H9 (cell line): ENCODE results near the gene LORICRIN. TPM values are rescaled to one million over a fixed set of nuclear protein-coding genes. Genes with fewer than 3 reads are reported as not detected.
A peak's percentile ranks its signal among the peaks of the same experiment; 100 is the strongest.

Experiments used
- DNase-seq: peaks from one replicate; pipeline ENCODE4 v3.0.0-alpha.2; 2017
- H2AFZ ChIP-seq: one replicate; pipeline ENCODE4 v1.6.1; 2013; ENCODE audit warnings: mild to moderate bottlenecking, low read length, control low read depth, moderate library complexity
- H2AK5ac ChIP-seq: 2 replicates; pipeline ENCODE4 v1.6.1; 2013; ENCODE audit warnings: low read length, control low read depth, mixed read lengths; ENCODE audit not compliant: insufficient read length
- H2BK120ac ChIP-seq: one replicate; pipeline ENCODE4 v1.6.1; 2013; ENCODE audit warnings: low read depth, mild to moderate bottlenecking, low read length, control low read depth, inconsistent platforms; ENCODE audit not compliant: poor library complexity, severe bottlenecking
- H2BK12ac ChIP-seq: 2 replicates; pipeline ENCODE4 v1.6.1; 2013; ENCODE audit warnings: low read length, control low read depth, mixed read lengths, low read depth; ENCODE audit not compliant: insufficient read length
- H2BK15ac ChIP-seq: 2 replicates; pipeline ENCODE4 v1.6.1; 2013; ENCODE audit warnings: low read depth, low read length, control low read depth
- H2BK20ac ChIP-seq: one replicate; pipeline ENCODE4 v1.6.1; 2013; ENCODE audit warnings: low read depth, mild to moderate bottlenecking, low read length, control low read depth, inconsistent platforms; ENCODE audit not compliant: poor library complexity, severe bottlenecking
- H2BK5ac ChIP-seq: 2 replicates; pipeline ENCODE4 v1.6.1; 2013; ENCODE audit warnings: low read length, control low read depth, mixed read lengths; ENCODE audit not compliant: insufficient read length
- H3K14ac ChIP-seq: 2 replicates; pipeline ENCODE4 v1.6.1; 2013; ENCODE audit warnings: low read length, control low read depth; ENCODE audit not compliant: insufficient read depth
- H3K18ac ChIP-seq: 2 replicates; pipeline ENCODE4 v1.6.1; 2013; ENCODE audit warnings: low read depth, mild to moderate bottlenecking, mixed read lengths, low read length, control low read depth; ENCODE audit not compliant: insufficient read length
- H3K23ac ChIP-seq: 2 replicates; pipeline ENCODE4 v1.6.1; 2013; ENCODE audit warnings: low read length, control low read depth, mixed read lengths, low read depth; ENCODE audit not compliant: insufficient read length
- H3K23me2 ChIP-seq: 2 replicates; pipeline ENCODE4 v1.6.1; 2013; ENCODE audit warnings: low read depth, mild to moderate bottlenecking, mixed read lengths, low read length, control low read depth; ENCODE audit not compliant: insufficient read length, poor library complexity, severe bottlenecking
- H3K27ac ChIP-seq: 2 replicates; pipeline ENCODE4 v1.5.1; 2013; ENCODE audit warnings: low read length, control low read depth, mixed read lengths, low read depth; ENCODE audit not compliant: insufficient read length
- H3K27me3 ChIP-seq: 2 replicates; pipeline ENCODE4 v1.6.1; 2013; ENCODE audit warnings: low read length, control low read depth, inconsistent platforms; ENCODE audit not compliant: insufficient read depth
- H3K4ac ChIP-seq: 2 replicates; pipeline ENCODE4 v1.6.1; 2013; ENCODE audit warnings: low read depth, mild to moderate bottlenecking, control low read depth, inconsistent platforms, low read length, moderate library complexity
- H3K4me1 ChIP-seq: 2 replicates; pipeline ENCODE4 v1.6.1; 2013; ENCODE audit warnings: low read length, control low read depth, inconsistent platforms; ENCODE audit not compliant: insufficient read depth
- H3K4me2 ChIP-seq: 2 replicates; pipeline ENCODE4 v1.6.1; 2013; ENCODE audit warnings: low read length, control low read depth, mixed read lengths; ENCODE audit not compliant: insufficient read length, insufficient read depth
- H3K56ac ChIP-seq: 2 replicates; pipeline ENCODE4 v1.6.1; 2013; ENCODE audit warnings: low read depth, mild to moderate bottlenecking, mixed read lengths, low read length, control low read depth; ENCODE audit not compliant: insufficient read length
- H3K79me1 ChIP-seq: 2 replicates; pipeline ENCODE4 v1.6.1; 2013; ENCODE audit warnings: low read depth, mild to moderate bottlenecking, moderate library complexity, low read length, control low read depth, inconsistent platforms; ENCODE audit not compliant: insufficient read depth, poor library complexity, severe bottlenecking
- H3K79me2 ChIP-seq: 2 replicates; pipeline ENCODE4 v1.6.1; 2013; ENCODE audit warnings: low read length, control low read depth, inconsistent platforms; ENCODE audit not compliant: insufficient read depth
- H3K9ac ChIP-seq: 2 replicates; pipeline ENCODE4 v1.6.1; 2013; ENCODE audit warnings: low read length, control low read depth, mixed read lengths; ENCODE audit not compliant: insufficient read length; ENCODE audit errors: extremely low read depth
- H3K9me3 ChIP-seq: one replicate; pipeline ENCODE4 v1.6.1; 2013; ENCODE audit warnings: low read depth, low read length, inconsistent platforms; ENCODE audit not compliant: control insufficient read depth
- H3T11ph ChIP-seq: one replicate; pipeline ENCODE4 v1.6.1; 2013; ENCODE audit warnings: mild to moderate bottlenecking, low read length, control low read depth, inconsistent platforms
- H4K20me1 ChIP-seq: one replicate; pipeline ENCODE4 v1.6.1; 2013; ENCODE audit not compliant: control insufficient read depth, insufficient read length, insufficient read depth
- H4K5ac ChIP-seq: 2 replicates; pipeline ENCODE4 v1.6.1; 2013; ENCODE audit warnings: low read depth, mild to moderate bottlenecking, mixed read lengths, low read length, control low read depth; ENCODE audit not compliant: insufficient read length
- H4K8ac ChIP-seq: replicated peaks from 2 replicates; pipeline ENCODE4 v1.6.1; 2013; ENCODE audit warnings: low read length, control low read depth, mixed read lengths, low read depth; ENCODE audit not compliant: insufficient read length
- H4K91ac ChIP-seq: 2 replicates; pipeline ENCODE4 v1.6.1; 2013; ENCODE audit warnings: low read depth, mild to moderate bottlenecking, moderate library complexity, mixed read lengths, low read length, control low read depth; ENCODE audit not compliant: insufficient read length
- H3K27ac Mint-ChIP-seq, 3 experiments: 2 replicates in 2 of 3; 3 replicates in 1 of 3; pipeline ENCODE4 v1.8.0; 2020 to 2021; ENCODE audit warnings: mixed read lengths in 3 of 3, mild to moderate bottlenecking in 1 of 3, moderate library complexity in 1 of 3
- H3K27me3 Mint-ChIP-seq: 2 replicates; pipeline ENCODE4 v1.8.0; 2021; ENCODE audit warnings: low read depth, mild to moderate bottlenecking, moderate library complexity, mixed read lengths
- H3K36me3 Mint-ChIP-seq, 3 experiments: 2 replicates in 2 of 3; 3 replicates in 1 of 3; pipeline ENCODE4 v1.8.0; 2020 to 2021; ENCODE audit warnings: low read depth in 3 of 3, mixed read lengths in 3 of 3; ENCODE audit not compliant: insufficient read depth in 1 of 3
- H3K4me1 Mint-ChIP-seq, 2 experiments: 2 replicates each; pipeline ENCODE4 v1.8.0; 2020; ENCODE audit warnings: mixed read lengths in 2 of 2
- H3K4me3 Mint-ChIP-seq, 2 experiments: 2 replicates in 1 of 2; 3 replicates in 1 of 2; pipeline ENCODE4 v1.8.0; 2020 to 2021; ENCODE audit warnings: mild to moderate bottlenecking in 2 of 2, mixed read lengths in 2 of 2, moderate library complexity in 1 of 2
- H3K9me3 Mint-ChIP-seq, 2 experiments: 2 replicates in 1 of 2; 3 replicates in 1 of 2; pipeline ENCODE4 v1.8.0; 2020; ENCODE audit warnings: mild to moderate bottlenecking in 2 of 2, mixed read lengths in 2 of 2, moderate library complexity in 1 of 2
- WGBS: extraction: QIAGEN DNeasy Blood & Tissue Kit; methylation state at CpG from one replicate; pipeline ENCODE4 v1.1.7; 2013; ENCODE audit warnings: missing lambda C conversion rate, low lambda C conversion rate, mixed read lengths; ENCODE audit not compliant: insufficient read length; ENCODE audit errors: extremely low coverage; 5-methylcytosine and 5-hydroxymethylcytosine counted together
- total RNA-seq: library from RNA; stranded (reverse); gene quantifications from 2 replicates; pipeline ENCODE4 v1.2.1, GENCODE V29; 2021
- TF ChIP-seq, protein P1 (sequence below): fragments of 200-600 bp; sonication (generic); conservative IDR thresholded peaks from 3 replicates; pipeline ENCODE4 v1.8.0; 2021; ENCODE audit warnings: antibody characterized with exemption, mild to moderate bottlenecking

The LORICRIN gene
- total RNA-seq, 1 experiment from 2014 or later: not detected

DNA sequence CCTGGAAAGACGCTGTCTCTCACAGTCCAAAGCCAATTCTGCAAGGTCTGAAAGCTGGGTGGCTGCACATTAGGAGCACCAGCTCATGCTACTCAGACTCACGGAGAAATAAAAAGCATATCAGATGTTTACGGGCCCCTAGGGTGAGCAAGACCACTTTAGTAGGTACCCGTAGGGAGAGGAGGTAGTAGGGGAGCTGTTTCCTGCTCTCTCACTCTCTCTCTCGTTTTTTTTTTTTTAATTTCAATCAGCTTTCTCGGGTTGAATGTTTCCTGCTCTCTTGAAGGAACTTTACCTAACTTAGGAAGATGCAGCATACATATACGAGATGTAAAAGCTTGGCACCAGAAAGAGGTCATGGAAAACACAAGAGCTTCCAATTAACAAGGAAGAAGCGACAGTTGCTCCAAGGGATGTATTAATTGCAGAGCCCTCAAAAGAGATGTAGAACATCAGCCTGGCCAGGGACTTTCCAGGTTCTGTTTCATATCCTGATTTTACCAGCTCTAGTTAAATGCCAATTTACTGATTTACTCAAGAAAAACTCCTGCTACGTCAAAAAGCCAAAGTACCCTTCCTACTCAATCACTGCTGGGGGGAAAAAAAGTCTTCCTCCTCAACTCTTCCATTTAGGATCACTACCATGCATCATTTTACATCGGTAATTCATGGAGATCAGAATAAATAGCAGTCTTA, 3.1 kb downstream of the LORICRIN start:
- H3K36me3 Mint-ChIP-seq: peaks cover 0 to 3% (median 0%) of the 10 kb centered on the region in 3 experiments; a peak in 1 of 7 replicates
- H2BK12ac ChIP-seq: no peak overlapping the region
- peak overlapping the region; percentile 61 for H3K4me2 ChIP-seq
- H2BK15ac ChIP-seq: no peak overlapping the region
- no peak for DNase-seq
- no peak overlapping the region for H3K9ac ChIP-seq
- no peaks in the 10 kb centered on the region for H3K79me2 ChIP-seq
- H3K27me3 Mint-ChIP-seq: peaks cover 83% of the 10 kb centered on the region
- H4K8ac ChIP-seq: no peak overlapping the region
- H3K4me1 ChIP-seq: no peaks in the 10 kb centered on the region
- TF ChIP-seq, protein P1, sequence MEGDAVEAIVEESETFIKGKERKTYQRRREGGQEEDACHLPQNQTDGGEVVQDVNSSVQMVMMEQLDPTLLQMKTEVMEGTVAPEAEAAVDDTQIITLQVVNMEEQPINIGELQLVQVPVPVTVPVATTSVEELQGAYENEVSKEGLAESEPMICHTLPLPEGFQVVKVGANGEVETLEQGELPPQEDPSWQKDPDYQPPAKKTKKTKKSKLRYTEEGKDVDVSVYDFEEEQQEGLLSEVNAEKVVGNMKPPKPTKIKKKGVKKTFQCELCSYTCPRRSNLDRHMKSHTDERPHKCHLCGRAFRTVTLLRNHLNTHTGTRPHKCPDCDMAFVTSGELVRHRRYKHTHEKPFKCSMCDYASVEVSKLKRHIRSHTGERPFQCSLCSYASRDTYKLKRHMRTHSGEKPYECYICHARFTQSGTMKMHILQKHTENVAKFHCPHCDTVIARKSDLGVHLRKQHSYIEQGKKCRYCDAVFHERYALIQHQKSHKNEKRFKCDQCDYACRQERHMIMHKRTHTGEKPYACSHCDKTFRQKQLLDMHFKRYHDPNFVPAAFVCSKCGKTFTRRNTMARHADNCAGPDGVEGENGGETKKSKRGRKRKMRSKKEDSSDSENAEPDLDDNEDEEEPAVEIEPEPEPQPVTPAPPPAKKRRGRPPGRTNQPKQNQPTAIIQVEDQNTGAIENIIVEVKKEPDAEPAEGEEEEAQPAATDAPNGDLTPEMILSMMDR: no peak
- H2BK20ac ChIP-seq: no peak overlapping the region
- H3K9me3 ChIP-seq: no peaks in the 10 kb centered on the region
- H3K18ac ChIP-seq: no peak overlapping the region
- no peak overlapping the region for H3K27ac ChIP-seq
- H3K27me3 ChIP-seq: peaks cover 26% of the 10 kb centered on the region; the same call in 1 of the 2 replicates
- peak overlapping the region; percentile 48 to 81 for H3K4me3 Mint-ChIP-seq
- H3K4me1 Mint-ChIP-seq: peaks cover 12 to 14% of the 10 kb centered on the region in 2 experiments
- no CpG with 5 or more reads among the region's 10 CpGs for WGBS
- no peak overlapping the region for H2BK5ac ChIP-seq
- peaks cover 2 to 10% of the 10 kb centered on the region in 2 experiments; a peak in 3 of 5 replicates for H3K9me3 Mint-ChIP-seq
- H4K20me1 ChIP-seq: no peaks in the 10 kb centered on the region
- H4K5ac ChIP-seq: no peak overlapping the region
- H3K14ac ChIP-seq: no peak overlapping the region
- no peak overlapping the region for H2AFZ ChIP-seq
- H2BK120ac ChIP-seq: no peak overlapping the region
- no peak overlapping the region for H3T11ph ChIP-seq
- H3K23me2 ChIP-seq: no peaks in the 10 kb centered on the region
- H3K56ac ChIP-seq: no peak overlapping the region
- no peak overlapping the region for H4K91ac ChIP-seq
- no peak overlapping the region for H3K23ac ChIP-seq
- H2AK5ac ChIP-seq: no peak overlapping the region
- H3K79me1 ChIP-seq: no peaks in the 10 kb centered on the region
- H3K4ac ChIP-seq: no peak overlapping the region
- no peak overlapping the region for H3K27ac Mint-ChIP-seq
